ENCODE results near the gene OTOF. TPM values are rescaled to one million over a fixed set of nuclear protein-coding genes. Genes with fewer than 3 reads are reported as not detected.

Gene OTOF
- total RNA-seq, 1 experiment from 2014 or later, result 0.26 TPM

DNA sequence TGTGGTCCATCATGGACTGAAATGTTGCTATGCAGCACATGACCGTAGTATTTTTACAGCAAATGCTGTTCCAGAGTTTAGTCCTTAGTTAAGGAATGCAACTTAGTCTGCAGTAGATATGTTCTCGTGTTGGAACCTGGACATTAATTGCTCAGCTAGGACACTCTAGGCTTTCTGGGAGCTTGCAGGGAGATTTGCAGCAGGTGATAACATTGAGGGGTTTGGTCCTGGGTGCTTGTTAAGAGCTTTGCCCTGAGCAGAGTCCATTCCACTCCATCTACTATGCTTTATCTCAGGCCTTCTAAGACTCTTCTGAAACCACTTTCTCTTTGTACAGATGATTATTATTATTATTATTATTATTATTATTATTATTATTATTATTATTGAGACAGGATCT, 49.1 kb downstream of the OTOF start:
- H3K9me3 Mint-ChIP-seq, result peaks cover 6% of the 10 kb centered on the region
- H3K4me3 Mint-ChIP-seq, result no peak overlapping the region
- no peaks in the 10 kb centered on the region for H3K27me3 Mint-ChIP-seq (ENCODE audit: low read depth)
- peaks cover 1% of the 10 kb centered on the region; the same call in 1 of the 2 replicates for H3K4me1 Mint-ChIP-seq
- H3K27ac Mint-ChIP-seq, result no peak overlapping the region
- DNase-seq (ENCODE audit: low spot score) (no peak), ATAC-seq (no peak)
- TF ChIP-seq IRF2 (CRISPR knock-in tag; IDR thresholded peaks at IDR 0.05; ENCODE audit: borderline replicate concordance, low read depth), result no peak
- TF ChIP-seq EMX1 (CRISPR knock-in tag; IDR thresholded peaks at IDR 0.05), result no peak
- no peak for TF ChIP-seq JUN (CRISPR knock-in tag; IDR thresholded peaks at IDR 0.05)
- TF ChIP-seq GRHL2 (CRISPR knock-in tag; IDR thresholded peaks at IDR 0.05; ENCODE audit: insufficient replicate concordance, severe bottlenecking), result no peak
- no peak for TF ChIP-seq KAT7 (CRISPR knock-in tag; IDR thresholded peaks at IDR 0.05; ENCODE audit: borderline replicate concordance)
- TF ChIP-seq, protein P1, sequence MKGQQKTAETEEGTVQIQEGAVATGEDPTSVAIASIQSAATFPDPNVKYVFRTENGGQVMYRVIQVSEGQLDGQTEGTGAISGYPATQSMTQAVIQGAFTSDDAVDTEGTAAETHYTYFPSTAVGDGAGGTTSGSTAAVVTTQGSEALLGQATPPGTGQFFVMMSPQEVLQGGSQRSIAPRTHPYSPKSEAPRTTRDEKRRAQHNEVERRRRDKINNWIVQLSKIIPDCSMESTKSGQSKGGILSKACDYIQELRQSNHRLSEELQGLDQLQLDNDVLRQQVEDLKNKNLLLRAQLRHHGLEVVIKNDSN (CRISPR knock-in tag; IDR thresholded peaks at IDR 0.05), result no peak
- TF ChIP-seq GABPB1 (CRISPR knock-in tag; IDR thresholded peaks at IDR 0.05), result no peak
- TF ChIP-seq ZSCAN18 (CRISPR knock-in tag; IDR thresholded peaks at IDR 0.05), result no peak
- TF ChIP-seq SMAD4 (CRISPR knock-in tag; IDR thresholded peaks at IDR 0.05), result no peak
- TF ChIP-seq TEAD1 (CRISPR knock-in tag; IDR thresholded peaks at IDR 0.05), result no peak
- no peak for TF ChIP-seq OVOL2 (CRISPR knock-in tag; IDR thresholded peaks at IDR 0.05; ENCODE audit: borderline replicate concordance)
- no peak for TF ChIP-seq FOXJ3 (CRISPR knock-in tag; IDR thresholded peaks at IDR 0.05; ENCODE audit: borderline replicate concordance)
- no peak for TF ChIP-seq ZNF138 (CRISPR knock-in tag; conservative IDR thresholded peaks at IDR 0.05)
- TF ChIP-seq, protein P2, sequence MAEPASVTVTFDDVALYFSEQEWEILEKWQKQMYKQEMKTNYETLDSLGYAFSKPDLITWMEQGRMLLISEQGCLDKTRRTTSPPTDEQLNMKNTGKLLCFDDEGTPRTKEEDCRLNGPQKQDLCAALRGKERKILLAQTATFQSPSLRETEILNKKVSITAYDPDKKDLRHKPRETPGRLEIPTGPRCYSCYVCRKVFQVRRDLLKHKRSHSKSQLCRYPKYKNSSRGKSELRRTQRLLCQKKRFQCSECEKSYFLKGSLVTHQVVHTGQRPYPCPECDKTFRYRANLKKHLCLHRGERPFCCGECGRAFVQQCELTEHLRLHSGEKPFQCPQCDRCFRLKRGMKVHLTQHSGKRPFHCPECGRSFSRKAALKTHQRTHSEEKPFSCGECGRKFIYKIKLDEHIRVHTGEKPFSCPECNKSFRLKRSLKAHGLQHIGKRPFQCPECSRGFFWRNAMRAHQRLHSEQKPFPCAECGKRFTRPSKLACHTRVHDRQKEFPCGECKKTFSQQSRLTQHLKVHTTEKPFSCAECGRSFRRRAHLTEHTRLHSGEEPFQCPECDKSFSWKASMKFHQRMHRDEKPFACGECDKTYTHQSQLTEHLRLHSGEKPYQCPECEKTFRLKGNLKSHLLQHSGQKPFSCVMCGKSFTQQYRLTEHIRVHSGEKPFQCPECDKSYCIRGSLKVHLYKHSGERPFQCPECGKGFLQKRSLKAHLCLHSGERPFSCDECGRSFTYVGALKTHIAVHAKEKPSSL (CRISPR knock-in tag; conservative IDR thresholded peaks at IDR 0.05), result no peak
- no peak for TF ChIP-seq NR3C1 (CRISPR knock-in tag; conservative IDR thresholded peaks at IDR 0.05; ENCODE audit: low read depth)
- TF ChIP-seq ZBTB43 (CRISPR knock-in tag; IDR thresholded peaks at IDR 0.05), result no peak
- ChIA-PET CTCF (no interaction called here), POLR2A (no interaction called here)
- no peaks in the 10 kb centered on the region for H3K36me3 Mint-ChIP-seq

DNA sequence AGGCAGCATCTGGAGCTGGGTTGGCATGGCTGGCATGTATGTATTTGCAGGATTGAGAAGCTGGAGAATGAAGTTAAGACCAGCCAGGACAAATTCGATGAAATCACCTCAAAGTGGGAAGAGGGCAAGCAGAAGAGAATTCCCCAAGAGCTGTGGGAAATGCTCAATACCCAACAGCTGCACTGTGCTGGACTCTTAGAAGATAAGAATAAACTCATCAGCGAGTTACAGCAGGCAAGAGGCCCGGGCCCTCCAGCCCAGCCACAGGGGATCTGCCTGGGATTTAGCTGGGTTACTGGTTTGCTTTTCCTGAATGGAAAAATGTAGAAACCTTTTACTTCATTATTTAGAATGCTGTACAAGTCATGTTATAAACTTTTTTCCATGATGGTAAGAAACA, 53.7 kb downstream of the OTOF start:
- CTCF ChIA-PET, result no interaction called here
- Mint-ChIP-seq H3K4me3 (no peak overlapping the region), H3K4me1 (peaks cover 14% of the 10 kb centered on the region), H3K27me3 (ENCODE audit: low read depth) (no peaks in the 10 kb centered on the region; the same call in 1 of the 2 replicates), H3K27ac (no peak overlapping the region), H3K9me3 (peaks cover 6% of the 10 kb centered on the region), H3K36me3 (no peaks in the 10 kb centered on the region)
- POLR2A ChIA-PET, result no interaction called here
- no peak for ATAC-seq
- no peak for DNase-seq (ENCODE audit: low spot score)
- no peak for TF ChIP-seq ZNF317 (CRISPR knock-in tag; IDR thresholded peaks at IDR 0.05; ENCODE audit: borderline replicate concordance, low read depth)

DNA sequence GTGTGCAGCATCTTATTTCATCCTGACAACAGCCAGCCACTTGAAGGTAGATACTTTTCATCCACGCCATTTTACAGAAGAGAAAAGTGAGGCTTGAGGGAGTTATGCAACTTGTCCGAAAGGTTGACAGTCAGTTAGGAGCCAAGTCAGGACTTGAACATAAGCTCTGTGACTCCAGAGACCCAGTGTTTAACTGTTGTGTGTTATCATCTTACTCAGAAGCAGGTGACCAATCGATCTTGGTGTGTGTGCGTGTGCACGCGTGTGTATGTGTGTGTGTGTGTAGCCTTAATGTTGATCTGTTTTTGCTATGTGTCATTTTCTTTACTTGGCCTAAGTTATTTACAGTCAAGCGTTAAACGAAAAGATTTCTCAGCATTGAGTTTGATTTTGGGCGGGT, 54.2 kb downstream of the OTOF start:
- Mint-ChIP-seq H3K4me3 (no peak overlapping the region), H3K9me3 (peaks cover 6% of the 10 kb centered on the region), H3K27me3 (ENCODE audit: low read depth) (no peaks in the 10 kb centered on the region; the same call in 1 of the 2 replicates), H3K4me1 (peaks cover 14% of the 10 kb centered on the region), H3K27ac (no peak overlapping the region), H3K36me3 (no peaks in the 10 kb centered on the region)
- ATAC-seq, result no peak
- no peak for DNase-seq (ENCODE audit: low spot score)
- POLR2A ChIA-PET, result interaction anchor here (1.0 kb wide), 1 partner anchor 18 kb away, joined by 3 read pairs; no protein-coding TSS in a partner anchor
- CTCF ChIA-PET, result interaction anchor here (0.8 to 1.8 kb wide), 3 partner anchors 37 to 239 kb away, joined by 3 to 6 read pairs (median 3); no protein-coding TSS in a partner anchor
- TF ChIP-seq ATF6 (CRISPR knock-in tag; IDR thresholded peaks at IDR 0.05) (no peak), TP53 (CRISPR knock-in tag; IDR thresholded peaks at IDR 0.05) (no peak), PREB (CRISPR knock-in tag; IDR thresholded peaks at IDR 0.05; ENCODE audit: borderline replicate concordance) (no peak), STAT6 (CRISPR knock-in tag; conservative IDR thresholded peaks at IDR 0.05; ENCODE audit: low read depth) (no peak)
